Esophagus muscularis mucosa (tissue), 4 donors: Measurements from ENCODE around the gene TP53RK.

Experiments used
- EP300 ChIP-seq: sonication (generic); formaldehyde crosslinking; IDR thresholded peaks from one replicate; pipeline ENCODE4 v1.6.1; 2017; ENCODE audit warnings: antibody characterized with exemption
- POLR2A ChIP-seq: fragments of 450-650 bp; IDR thresholded peaks from one replicate; pipeline ENCODE4 v1.6.1; 2017; ENCODE audit warnings: antibody characterized with exemption, moderate library complexity, mild to moderate bottlenecking, low read depth
- POLR2AphosphoS5 ChIP-seq, 2 donors: sonication (generic); formaldehyde crosslinking; IDR thresholded peaks; one replicate each; pipeline ENCODE4 v1.6.1; 2017; ENCODE audit warnings: antibody characterized with exemption in 2 of 2
- TF ChIP-seq, protein P1 (sequence below), 3 experiments: fragments of 200-600 bp in 2 of 3; fragments of 450-650 bp in 1 of 3; sonication (generic) in 2 of 3; IDR thresholded peaks; one replicate each; pipeline ENCODE4 v1.5.1; 2017 to 2019; ENCODE audit warnings: antibody characterized with exemption in 3 of 3, mild to moderate bottlenecking in 2 of 3, moderate library complexity in 1 of 3

DNA sequence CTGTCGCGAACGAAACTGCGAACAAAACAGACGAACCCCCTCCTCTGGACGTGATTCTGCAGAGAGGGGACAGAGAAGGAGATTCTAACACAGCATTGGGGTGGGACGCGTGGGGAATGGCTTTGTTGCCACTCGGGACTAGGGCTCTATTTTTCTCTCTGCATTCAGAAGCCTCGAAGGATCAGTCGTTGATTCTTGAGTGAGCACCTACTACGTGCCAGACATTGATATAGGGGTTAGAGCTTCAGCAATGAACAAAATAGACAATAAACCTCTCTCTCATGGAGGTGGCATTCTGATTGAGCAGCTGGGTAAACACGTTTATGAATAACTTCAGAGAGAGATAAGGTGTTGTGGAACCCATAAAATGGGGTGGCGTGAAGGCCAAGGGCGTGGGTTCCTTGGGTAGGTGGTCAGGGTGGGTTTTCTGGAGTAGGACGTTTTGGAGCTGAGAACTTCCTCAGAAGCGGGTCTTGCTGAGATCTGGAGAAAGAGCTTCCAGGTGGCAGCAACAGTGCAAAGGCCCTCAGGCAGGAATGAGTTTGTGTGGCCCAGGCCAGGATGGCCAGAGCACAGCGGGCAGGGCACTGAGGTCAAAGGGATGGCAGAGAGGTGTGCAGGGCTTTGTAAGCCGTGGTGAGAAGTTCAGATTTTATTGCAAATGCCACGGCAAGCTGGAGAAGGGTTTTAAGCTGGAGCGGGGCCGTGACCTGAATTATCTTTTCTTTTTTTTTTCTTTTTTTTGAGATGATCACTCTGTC, 21.1 kb upstream of the TP53RK start:
- TF ChIP-seq, protein P1, sequence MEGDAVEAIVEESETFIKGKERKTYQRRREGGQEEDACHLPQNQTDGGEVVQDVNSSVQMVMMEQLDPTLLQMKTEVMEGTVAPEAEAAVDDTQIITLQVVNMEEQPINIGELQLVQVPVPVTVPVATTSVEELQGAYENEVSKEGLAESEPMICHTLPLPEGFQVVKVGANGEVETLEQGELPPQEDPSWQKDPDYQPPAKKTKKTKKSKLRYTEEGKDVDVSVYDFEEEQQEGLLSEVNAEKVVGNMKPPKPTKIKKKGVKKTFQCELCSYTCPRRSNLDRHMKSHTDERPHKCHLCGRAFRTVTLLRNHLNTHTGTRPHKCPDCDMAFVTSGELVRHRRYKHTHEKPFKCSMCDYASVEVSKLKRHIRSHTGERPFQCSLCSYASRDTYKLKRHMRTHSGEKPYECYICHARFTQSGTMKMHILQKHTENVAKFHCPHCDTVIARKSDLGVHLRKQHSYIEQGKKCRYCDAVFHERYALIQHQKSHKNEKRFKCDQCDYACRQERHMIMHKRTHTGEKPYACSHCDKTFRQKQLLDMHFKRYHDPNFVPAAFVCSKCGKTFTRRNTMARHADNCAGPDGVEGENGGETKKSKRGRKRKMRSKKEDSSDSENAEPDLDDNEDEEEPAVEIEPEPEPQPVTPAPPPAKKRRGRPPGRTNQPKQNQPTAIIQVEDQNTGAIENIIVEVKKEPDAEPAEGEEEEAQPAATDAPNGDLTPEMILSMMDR (IDR thresholded peaks at IDR 0.05), result no peak
- TF ChIP-seq POLR2A (no peak), EP300 (no peak), POLR2AphosphoS5 (IDR thresholded peaks at IDR 0.05) (no peak)
